AG20443 (cell line): Measurements from ENCODE around the gene SRR.
"Not testable (repeated sequence)": the region's sequence is repeated elsewhere in the genome, so short reads cannot be mapped to it uniquely, and the experiment has no call there.

Source experiments
- DNase-seq: peaks from one replicate; pipeline ENCODE4 v3.0.0; 2012; ENCODE audit warnings: low spot score, mixed read lengths

Gene SRR

DNA sequence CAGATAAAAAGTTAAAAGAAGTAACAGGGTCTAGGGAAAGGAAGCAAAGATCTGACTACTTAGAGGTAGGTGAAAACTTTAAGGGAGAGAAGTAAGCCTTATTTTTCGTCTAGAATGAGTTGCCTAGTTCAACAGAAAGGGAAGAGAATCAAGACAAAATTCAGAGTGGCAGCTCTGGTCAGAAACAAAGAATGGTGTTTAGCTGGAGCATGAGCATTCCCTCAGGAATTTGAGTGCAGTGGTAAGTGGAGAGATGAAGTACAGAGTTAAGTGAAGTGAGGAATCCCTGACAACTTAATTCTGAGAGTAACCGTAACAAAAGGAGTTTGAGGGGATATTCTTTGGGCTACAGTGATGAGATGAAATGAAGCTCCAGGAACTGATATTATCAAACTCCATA is 11.7 kb upstream of the SRR start:
- DNase-seq, result peak; percentile 17

DNA sequence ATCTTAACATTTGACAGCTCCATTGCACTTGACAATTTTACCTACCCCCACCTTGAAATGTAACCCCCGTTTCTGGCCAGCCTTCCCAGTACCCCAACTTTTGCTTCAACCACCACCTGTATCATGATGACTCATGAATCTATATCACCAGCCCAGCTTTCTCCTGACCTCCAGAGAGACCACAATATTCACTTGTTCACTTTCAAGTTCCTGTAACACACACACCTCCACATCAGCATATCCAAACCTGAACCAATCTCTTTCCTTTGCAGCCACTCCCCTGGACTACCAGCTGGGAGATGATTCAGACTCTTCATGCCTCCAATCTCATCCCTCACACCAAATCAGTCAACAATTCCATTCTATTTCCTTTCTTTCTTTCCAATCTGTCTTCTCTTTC is 8.2 kb upstream of the SRR start:
- no peak for DNase-seq

- no peak for DNase-seq
Observed at GRCh38 chr17:2297023-2297422, 6.7 kb upstream of the SRR start.

DNA sequence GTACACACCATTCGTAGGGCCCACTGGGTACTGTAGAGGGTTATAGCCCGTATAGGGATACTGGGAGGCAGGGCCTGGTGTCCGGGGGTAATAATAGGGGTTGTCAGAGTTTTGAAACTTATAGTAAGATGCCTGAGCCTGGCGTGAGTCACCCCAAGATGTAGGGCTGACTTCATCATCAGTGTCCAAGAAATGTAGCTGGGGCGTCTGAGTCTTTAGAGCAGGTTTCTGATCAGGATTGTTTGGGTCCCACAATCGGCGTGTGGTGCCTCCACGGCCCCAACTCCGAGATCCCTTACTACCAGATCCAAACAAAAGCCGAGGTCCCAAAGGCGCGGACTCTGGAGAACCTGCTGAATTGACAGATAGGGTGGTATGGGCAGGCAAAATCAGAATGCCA is 4.6 kb upstream of the SRR start:
- DNase-seq, result no peak

DNA sequence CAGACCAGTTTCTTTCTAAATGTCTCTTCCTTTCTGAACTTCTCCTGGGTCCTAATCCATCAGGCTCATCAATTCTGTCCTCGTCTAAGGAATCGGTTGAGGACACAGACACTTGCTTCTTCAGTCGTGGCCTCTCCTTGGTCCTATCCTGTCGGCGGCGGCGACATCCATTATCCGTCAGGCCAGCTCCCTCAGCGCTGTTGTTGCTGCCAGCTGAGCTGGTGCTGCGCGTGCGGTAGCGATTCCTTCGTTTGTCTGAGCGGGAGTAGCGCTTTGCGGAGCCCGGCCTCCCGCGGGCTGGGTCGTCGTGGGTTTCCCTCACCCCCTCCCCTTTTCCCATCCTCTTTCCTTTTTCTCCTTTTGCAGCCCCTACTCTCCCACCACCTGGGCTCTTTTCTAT is 4.0 kb upstream of the SRR start:
- no peak for DNase-seq

- DNase-seq, result no peak
Observed at GRCh38 chr17:2302778-2303203, 959 bp upstream of the SRR start.

DNA sequence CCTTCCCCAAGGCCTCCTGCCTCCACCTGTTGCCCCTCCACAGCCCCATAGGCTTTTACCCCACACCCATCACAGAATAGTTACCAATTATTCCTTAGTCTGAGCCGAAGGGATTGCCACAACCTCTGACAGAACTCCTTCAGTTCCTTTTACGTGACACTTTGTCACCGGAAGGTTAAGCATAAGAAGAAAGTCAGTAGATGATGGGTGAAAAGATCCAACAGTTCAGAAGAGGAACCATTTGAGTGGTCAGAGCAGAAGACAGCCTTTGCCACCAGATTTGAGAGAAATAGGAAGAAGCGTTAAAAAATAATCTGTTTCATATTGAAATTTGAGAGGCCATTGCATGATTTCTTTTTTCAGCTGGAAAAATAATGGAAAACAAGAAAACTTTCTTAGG is 1.2 kb downstream of the SRR start:
- DNase-seq, result no peak

GRCh38 chr17:2309338-2310154 is 5.8 kb downstream of the SRR start:
- no peak for DNase-seq

GRCh38 chr17:2312736-2313135 is 9.0 kb downstream of the SRR start:
- DNase-seq, result no peak

GRCh38 chr17:2316916-2317205 is 13.1 kb downstream of the SRR start:
- DNase-seq, result not testable (repeated sequence)

DNA sequence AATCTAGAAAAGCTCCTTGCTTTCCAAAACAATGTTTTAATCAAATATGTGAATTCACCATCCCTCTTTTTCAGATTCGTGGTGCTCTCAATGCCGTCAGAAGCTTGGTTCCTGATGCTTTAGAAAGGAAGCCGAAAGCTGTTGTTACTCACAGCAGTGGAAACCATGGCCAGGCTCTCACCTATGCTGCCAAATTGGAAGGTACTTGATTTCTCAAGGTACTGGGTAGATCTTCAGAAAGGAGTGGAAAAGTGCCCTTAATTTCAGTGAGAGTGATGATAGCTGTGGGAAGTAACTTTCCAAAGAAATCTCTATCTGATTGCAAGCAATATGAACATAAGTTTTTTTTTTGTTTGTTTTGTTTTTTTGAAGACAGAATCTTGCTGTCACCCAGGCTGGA is 14.0 kb downstream of the SRR start:
- DNase-seq, result no peak

GRCh38 chr17:2319051-2319450 is 15.3 kb downstream of the SRR start:
- no peak for DNase-seq

DNA sequence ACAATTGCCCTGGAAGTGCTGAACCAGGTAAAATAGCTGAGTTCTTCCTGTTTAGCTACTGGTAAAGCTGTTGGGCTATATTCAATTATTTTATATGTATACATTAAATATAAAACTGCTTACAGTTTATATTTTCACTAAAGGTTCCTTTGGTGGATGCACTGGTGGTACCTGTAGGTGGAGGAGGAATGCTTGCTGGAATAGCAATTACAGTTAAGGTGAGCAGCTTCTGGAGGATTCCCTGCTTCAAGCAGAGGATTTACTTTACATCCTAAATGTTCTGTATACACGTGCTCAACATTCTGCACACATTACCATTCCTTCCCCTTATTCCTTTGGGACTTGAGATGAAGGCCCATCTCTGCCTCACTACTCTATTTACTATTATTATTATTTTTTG is 17.6 kb downstream of the SRR start:
- DNase-seq, result no peak

DNA sequence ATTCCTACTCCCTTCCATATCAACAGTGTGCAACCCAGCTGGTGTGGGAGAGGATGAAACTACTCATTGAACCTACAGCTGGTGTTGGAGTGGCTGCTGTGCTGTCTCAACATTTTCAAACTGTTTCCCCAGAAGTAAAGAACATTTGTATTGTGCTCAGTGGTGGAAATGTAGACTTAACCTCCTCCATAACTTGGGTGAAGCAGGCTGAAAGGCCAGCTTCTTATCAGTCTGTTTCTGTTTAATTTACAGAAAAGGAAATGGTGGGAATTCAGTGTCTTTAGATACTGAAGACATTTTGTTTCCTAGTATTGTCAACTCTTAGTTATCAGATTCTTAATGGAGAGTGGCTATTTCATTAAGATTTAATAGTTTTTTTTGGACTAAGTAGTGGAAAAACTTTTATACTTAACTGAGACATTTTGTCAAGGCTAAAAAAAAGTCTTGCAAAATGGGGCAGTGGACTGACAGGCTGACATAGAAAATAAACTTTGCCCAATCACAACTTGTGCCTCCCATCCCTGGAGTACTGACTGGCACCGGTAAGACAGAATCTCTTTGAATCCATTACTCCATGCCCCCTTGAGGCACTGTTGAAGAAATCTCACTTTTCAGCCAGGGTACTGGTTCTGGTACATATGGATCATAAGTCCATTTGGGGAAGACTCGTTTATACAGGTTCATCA is 20.0 kb downstream of the SRR start:
- no peak for DNase-seq

GRCh38 chr17:2331303-2331702 is 27.6 kb downstream of the SRR start:
- no peak for DNase-seq

DNA sequence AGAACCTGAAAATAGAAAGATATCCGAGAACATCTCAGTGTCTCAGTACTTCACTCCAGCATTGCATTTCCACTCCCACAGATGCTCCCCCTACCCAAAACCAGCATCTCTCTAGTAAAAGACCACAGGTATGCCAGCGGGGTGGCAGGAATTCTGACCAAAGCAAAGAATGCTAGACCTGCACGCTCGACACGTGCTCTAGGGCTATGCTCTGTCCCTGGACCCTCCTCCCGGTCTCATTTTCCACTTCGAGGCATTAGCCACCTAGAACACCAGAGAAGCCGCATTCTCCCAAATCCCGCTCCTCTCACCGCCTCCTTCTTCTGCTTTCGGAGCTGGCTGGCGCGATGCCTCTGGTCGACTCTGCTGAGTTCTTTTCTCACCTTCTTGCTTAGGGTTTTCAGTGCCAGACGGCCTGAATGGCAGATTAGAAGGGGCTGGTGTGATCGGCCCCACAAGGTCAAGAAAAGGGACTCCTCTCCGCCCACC is 32.0 kb downstream of the SRR start:
- DNase-seq, result peak; percentile 25

DNA sequence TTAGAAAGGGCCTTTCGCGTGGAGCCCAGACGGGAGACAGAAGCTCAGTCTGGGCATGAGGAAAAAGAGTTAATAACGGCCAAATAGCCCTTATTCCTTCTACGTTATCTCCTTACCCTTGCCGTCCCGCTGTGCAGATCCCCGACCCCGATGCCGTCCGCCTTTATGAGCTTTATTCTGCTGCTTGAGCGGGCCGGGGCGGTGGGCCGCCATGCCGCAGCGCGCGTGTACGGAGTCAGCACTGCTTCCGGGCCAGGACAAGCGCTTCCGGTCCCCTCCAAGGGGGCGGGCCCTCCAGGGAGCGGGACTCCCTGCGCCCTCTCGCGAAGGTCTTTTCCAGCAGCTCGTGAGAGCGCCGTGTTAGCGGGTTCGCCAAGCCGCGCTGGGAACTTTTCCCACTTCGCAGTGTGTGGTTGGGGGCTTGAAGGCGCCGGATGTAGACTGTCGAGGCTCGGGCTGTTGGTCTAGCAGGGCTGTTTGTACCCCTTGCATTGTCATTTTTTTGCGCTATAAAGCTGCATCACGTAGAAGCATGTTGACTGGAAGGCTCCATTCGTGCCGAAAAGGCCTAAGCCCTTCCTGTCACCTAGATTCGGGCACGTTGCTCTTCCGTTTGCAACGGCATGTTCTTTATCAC is 32.6 kb downstream of the SRR start, which contains the start of gene TSR1:
Gene TSR1 (minus strand): TSS at position 243 of the 637 bp plus-strand sequence. CDS start 30 bp downstream, at position 213.
- DNase-seq, result peak; percentile 99

GRCh38 chr17:2336852-2337543 is 33.2 kb downstream of the SRR start, which contains the start of gene SGSM2:
SGSM2 (plus strand) TSS chr17:2337501; CDS start chr17:2337689, 188 bp downstream.
- peak; percentile 86 for DNase-seq

DNA sequence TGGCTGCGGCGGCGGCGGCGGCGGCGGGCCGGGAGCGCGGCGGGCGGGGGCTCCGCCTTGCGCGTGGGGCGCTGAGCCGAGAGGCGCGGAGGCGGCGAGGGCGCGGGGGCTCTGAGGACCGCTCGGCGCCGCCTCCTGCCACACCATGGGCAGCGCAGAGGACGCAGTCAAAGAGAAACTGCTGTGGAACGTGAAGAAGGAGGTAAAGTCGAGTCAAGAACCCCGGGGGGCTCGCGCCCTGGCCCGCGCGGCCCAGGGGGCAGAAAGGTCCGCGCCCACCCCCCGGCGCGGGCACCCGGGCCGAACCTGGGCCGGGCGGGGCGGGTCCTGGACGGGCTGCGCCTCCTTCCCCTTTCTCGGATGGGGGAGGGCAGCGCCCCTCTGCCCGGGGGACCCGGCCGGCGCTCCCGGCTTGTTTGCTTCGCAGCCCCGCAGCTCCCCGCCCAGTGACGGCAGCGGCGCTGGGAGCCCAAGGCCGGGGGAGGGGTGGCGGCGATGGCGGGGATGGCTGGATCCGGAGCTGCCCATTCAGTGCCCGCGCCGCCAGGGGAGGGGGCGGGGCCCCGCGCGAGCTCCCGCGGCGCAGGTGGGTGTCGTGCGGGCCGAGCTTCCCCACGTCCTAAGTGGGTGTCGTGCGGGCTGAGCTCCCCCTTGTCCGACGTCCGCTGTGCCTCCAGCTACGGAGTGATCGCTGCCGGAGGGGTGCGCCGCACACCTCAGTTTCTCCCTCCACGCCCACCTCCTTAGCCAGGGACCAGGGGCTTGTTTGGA is 34.0 kb downstream of the SRR start:
- DNase-seq, result peak; percentile 90

DNA sequence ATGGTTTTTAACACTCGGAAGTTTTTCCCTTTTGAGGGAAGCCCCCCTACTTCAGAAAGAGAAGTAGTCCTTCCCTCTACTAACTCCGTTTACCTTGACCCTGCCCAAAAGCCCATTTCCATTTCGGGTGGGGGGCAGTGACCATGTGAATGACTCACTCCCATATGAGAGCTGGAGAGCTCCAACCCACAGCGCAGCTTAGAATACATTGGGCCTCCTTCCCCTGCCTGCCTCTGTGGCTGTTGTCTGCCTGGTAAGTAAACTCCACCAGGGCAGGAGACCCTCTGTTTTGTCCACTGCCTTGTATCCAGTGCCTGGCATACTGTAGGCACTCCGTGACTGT is 34.5 kb downstream of the SRR start:
- peak; percentile 14 for DNase-seq

DNA sequence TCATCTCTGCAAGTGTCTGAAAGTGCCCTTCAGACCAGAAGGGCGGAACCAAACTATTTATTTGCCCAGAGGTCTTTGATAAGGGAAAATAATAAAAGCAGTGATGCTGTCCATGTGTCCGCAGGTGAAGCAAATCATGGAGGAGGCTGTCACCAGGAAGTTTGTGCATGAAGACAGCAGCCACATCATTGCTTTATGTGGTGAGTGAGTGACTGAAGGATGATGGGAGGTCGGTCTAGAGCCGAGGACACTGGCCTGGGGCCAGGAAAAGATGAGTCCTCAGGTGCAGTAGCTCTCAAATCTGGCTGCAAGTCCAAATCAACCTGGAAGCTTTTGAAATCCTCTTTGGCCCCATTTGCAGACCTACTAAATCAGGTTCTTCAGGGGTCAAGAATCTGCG is 39.7 kb downstream of the SRR start:
- DNase-seq, result no peak

- DNase-seq, result no peak
Observed at GRCh38 chr17:2344528-2344927, 40.8 kb downstream of the SRR start.
